Activated CD8-positive, alpha-beta memory T cell treated with anti-CD3 and anti-CD28 coated beads, Interleukin-2, amount 50 U/mL, for 1 hour (primary cell): ENCODE results near the gene PEG3.
"Not testable (repeated sequence)": the region's sequence is repeated elsewhere in the genome, so short reads cannot be mapped to it uniquely, and the experiment has no call there.

Experiments
- DNase-seq: peaks from one replicate; pipeline ENCODE4 v3.0.0-alpha.2; 2020; ENCODE audit errors: extremely low read depth

Gene PEG3

DNA sequence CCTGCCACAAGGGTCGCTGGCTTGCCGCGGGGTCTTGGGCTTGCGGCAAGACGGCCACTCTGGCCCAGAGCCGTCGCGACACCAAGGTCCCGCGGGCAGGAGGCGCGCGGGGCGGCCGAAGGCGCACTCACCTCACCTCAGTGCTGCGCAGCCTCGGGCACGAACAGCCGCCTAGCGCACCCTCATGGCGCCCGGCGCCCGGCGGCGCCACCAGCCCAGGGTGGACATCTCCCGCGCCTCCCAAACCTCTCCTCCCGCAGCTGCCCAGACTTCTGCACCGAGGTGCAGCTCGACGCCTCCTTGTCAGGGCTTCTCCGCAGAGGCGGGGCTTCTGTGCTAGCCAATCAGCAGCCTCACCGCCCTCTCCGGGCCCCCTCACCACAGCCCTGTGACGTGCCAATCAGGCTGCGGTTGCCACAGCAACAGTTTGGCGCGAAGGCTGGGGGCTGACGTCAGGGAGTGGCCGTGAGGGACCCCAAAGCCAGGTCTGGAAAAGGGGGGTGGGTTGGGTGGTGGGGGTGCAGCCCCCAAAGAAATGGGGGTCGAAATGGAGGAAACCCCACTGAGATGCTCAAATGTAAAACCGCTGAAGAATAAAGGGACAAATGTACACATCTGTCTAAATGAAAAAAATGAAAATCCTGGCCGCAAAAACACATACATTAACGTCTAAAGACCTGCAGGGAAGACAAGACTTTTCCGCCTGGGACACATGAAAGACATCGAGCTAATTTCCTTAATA, at the start of gene PEG3, which contains the start of gene ZIM2:
Gene PEG3, minus strand, starts transcription at position 276 of the 742 bp plus-strand sequence. CDS start 16,071 bp downstream, outside the sequence.
Gene ZIM2, minus strand, starts transcription at position 276 of the 742 bp plus-strand sequence. CDS start 16,449 bp downstream, outside the sequence.
- no peak for DNase-seq

DNA sequence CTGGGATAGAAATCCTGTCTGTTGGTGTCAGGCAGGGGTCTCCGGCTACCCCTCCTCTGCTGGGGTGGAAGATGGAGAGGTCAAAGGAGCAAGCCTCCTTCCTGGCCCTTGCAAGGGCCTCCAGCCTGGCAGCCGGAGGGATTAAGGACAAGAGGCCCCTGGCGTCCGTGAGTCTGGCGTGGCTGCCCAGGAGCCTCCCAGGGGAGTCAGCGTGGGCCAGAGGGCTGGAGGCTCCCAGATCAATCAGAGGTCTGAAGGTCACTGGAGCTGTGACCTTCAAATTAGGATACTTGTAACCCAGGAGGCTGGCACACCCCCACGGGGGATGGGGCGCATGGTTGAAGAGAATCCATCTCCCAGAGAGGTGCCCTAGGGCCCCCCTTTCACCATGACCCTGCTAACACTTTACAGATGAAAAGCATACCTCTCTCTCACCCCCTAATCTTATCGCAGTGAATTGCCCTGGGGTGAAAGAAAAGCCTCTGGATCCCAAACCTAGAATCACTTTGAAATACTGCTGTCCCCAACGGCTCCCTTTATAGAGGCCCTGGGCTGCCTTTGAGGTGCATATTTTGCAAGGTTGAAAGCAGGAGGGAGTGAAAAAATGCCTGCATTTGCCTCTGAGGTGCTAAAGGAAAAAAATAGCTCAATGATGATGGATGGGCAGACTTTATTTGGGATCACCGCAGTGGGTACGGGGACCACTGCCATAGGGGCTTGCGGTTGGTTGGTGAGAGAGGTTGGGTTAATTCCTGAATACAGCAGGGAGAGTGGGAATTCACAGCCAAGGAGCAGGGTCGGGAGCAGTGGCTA, 44.9 kb upstream of the PEG3 start:
- no peak for DNase-seq

DNA sequence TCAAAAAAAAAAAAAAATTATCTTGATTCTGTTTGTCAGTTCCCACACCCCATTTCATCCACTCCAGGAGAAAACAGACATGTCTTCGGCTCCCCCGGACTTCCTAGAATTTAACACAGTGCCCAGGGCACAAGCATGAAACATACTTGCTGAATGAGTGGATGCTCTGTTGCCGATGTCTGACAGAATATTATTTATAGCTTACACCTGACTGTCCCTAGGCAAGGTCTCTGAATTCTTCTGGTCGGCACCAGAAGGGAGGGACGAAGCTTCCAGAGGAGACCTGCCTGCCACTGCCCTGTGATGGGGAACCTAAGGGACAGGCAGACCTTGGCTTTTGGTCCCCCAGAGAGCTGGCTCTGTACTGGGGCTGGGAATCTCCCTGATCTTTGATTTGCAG, 43.9 kb upstream of the PEG3 start:
- DNase-seq = no peak

DNA sequence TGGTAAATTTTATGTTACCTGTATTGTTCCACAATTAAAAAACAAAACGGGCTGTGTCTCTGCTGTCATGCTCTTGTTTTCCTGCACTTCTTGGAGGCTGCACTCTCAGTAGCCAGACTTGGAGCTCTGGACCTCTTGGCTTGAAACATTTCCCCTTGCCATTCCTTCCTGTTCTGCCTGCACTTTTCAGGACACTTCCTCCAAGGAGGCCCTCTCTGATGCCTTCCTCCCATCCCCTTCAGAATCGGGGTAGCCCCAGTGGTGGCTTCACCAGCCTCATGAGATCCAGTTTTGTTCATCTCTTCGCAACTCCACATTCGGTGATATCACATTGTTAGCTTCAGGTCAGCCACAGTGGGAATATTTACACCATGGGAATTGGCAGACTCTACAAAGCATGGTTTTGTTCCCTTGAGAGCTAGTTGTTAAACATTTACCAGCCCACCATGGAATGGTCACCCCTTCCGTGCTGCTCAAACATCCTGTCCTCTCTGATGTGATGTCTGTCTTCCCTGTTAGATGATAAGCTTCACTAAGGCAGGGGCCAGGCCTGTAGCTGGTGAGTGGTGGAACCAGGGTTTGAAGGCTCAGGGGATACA, 40.2 kb upstream of the PEG3 start:
- no peak for DNase-seq

DNA sequence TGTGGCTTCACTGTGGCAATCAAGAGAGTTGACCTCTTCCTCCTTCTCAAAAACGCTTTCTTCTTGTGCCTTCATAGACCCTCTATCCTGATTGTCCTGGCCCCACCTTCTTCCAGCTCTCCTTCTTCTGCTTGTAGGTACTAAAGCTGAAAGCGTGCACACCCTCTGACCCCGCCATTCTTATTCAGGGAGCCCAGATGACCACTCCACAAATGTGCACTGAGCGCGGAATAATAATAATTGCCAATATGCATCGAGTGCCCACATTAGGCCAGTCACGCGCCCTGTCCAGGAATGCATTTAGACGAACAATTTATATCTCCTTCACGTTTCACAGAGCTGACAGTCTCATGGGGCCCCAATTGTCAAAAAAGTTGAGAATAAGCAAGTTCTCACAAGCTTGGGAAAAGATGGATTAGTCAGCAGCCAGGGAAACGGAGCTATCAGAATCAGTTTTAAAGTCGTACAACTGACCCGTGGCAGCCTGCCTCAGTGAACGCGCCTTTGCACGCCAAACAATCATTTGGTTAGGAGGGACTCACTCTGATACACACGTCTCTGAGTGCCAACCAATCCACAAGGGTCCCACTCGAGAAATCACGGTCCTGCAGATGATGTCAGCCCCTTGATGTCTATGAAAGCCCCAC, 36.7 kb upstream of the PEG3 start:
- no peak for DNase-seq

DNA sequence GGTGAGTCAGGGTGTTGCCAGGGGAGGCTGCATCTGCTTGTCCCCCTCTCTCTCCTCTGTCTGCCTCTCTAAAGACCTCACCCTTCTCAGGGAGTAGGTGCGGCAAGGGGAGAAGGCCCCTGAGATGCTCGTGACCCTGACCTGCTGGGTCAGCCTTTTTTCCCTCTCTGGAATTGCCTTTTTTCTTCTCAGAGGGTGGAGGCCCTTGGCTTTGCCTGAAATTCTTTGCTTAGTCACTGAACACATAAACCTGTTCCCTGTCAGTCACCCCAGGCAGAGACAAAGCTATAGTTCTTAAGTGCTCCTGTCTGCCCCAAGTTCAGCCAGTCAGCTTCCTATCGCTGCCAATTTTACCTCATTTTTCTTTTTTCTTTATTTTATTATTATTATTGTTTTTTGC, 35.2 kb upstream of the PEG3 start:
- DNase-seq = no peak

DNA sequence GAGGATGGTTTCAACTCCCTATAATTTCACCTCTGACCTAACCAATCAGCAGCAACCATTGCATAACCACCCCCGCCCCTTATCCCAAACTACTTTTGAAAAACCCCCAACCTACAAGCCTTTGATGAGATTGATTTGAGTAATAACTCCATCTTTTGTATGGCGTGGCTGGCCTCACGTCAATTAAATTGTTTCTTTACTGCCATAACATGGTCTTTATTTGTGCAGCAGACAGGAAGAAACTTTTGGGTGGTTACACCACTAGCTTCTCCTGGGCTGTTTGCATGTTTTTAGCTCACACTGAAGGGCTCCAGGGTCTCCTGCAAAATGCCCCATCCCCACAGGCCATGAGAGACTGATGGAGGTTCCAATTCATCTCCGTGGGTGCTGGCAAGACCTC, 34.0 kb upstream of the PEG3 start:
- DNase-seq = no peak

DNA sequence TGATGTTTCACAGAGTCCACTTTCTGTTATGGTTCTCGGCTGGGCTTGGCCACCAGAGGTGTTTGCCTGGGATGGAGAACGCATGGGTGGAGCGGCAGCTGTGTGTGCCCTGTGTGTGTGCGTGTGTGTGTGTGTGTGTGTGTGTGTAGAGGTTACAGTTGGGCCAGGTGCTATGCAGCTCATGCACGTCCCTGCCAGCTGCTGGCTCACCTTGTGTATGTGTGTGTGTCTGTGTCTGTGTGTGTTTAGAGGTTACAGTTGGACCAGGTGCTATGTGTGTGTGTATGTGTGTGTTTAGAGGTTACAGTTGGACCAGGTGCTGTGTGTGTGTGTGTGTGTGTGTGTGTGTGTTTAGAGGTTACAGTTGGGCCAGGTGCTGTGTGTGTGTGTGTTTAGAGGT, 33.0 kb upstream of the PEG3 start:
- DNase-seq = no peak

DNA sequence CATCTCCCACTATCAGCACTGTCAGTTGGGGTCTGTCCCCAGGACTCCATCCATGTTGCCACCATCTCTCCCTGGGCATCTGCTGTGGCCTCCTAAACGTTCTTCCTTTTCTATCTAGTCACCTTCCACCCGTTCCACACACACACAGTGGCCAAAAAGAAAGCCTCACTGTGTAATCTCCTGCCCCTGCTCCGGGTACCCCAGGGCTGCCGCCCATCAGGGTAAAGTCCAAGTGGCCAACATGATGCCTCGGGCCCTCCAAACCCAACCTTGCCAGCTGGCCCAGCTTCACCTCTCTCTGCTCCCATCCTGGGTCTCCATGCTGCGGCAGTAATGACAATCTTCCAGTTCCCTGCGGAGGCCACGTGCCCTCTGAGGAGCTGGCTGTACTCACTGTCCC, 29.4 kb upstream of the PEG3 start:
- no peak for DNase-seq

DNA sequence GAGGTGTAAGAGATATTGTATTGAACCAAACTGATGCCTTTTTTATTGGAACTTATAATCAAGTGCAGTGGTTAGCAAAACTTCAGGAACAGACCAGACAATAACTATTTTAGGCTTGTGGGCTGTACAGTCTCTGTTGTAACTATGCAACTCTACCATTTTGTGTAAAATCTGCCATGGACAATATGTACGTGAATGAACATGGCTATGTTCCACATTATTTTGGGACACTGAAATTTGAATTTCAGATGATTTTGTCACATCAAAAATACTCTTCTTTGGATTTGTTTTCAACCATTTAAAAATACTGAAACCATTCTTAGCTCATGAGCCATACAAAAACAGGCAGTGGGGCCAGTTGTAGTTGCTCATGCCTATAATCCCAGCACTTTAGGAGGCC, 27.9 kb upstream of the PEG3 start:
- DNase-seq = no peak

DNA sequence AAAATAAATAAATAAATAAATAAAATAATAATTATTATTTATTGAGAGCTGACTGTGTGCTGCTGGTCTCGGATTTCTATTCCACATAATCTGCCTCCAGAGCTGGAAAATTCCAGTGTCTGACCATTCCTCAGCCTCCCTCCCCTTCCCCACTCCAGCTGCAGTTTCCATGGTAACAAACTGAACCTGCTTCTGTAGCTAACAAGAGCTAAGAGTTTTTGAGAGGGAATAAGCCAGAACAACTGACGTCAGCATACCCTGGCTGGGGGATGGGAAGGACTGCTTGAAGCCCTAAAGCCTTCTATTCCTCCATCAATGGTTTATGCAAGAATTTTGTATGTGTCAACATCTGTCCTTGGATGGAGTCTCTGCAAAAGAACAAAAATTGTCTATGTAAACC, 26.0 kb upstream of the PEG3 start:
- no peak for DNase-seq

DNA sequence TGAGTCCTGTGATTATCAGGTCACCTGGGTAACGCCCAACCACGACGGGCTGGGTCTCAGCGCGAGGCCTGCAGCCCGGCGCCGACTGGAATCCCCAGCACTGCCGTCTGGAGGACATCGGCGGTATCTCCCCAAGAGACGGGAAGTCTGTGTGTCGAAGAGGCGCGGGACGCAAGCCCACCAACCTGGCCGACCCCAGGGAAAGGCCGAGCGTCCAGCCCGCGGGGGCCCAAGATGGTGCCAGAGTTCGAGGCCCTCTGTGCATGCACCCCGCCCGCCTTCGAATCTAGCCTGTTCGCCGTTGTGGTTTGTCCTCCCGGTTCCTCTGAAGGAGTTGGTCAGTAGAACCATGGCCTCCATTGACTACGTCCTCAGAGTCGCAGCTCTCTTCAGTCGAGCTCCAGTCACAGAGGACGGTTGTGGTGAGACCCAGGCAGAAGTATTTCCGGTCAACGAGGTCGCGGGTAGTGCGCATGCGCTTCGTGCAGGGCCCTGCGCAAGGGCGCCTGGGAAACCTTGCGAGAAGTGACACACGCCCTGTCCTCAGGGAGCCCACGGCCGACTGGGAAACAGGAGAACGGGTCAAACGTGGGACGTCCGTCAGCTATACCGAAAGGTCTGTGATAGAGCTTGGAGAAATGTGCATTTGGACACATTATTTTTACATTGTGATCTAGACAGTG, 24.1 kb upstream of the PEG3 start:
- no peak for DNase-seq

DNA sequence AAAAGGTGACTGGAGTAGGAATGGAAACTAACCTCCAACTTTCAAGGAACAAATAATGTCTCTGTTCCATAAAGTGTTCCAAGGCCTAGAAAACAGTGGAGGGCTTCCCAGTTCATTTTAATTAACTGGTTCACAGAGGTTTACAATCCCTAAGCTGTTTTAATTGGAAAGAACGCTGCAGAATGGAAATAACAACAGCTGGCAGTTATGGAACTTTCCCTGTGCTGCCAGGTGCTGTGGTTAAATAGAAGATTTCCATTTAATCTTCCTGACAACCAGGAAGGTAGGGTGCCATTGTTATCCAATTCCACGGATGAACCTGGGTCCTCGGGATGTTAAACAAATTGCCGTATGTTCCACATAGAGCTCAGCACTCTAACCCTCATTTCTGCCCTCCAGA, 22.2 kb upstream of the PEG3 start:
- DNase-seq = no peak

DNA sequence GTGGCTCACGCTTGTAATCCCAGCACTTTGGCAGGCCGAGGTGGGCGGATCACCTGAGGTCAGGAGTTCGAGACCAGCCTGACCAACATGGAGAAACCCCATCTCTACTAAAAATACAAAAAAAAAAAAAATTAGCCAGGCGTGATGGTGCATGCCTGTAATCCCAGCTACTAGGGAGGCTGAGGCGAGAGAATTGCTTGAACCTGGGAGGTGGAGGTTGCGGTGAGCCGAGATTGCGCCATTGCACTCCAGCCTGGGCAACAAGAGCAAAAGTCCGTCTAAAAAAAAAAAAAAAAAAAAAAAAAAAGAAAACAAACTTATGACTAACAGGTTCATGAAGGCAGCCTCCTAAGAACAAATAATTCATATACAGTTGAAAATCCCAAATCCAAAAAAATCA, 19.9 kb upstream of the PEG3 start:
- not testable (repeated sequence) for DNase-seq

DNA sequence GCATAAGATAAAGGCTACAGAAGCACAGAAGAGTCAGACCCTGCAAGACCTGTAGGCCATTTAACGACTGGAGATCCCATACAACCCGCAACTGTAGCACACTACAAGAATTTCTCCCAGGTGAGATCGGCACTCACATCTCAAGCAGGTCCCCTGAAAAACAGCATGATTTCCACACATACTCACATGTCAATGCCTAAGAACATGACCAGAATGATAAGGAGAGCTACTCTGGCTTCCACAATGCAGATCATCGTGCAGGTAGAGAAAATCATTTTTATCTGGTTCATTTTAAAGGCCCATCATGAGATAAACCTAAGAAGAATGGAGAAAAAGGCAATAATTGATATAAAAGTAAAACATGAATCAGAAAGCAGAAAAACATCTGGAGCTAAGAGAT, 17.5 kb upstream of the PEG3 start:
- DNase-seq = no peak

DNA sequence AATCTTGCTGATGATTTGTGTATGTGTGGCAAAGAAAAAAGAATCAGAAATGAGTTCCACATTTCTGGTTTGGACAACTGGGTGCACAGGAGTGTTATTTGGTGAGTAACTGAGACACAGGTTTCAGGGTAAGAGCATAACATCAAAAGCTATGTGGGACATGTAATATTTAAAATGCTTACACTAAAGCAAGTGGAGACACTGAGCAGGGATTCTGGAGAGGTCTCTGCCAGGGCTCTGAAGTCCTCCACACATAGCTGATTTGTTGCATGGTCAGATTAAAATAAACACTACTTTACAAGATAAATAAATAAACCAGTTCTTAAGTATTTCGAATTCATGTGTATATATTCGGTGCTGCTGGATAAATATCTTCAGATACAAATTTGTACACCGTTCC, 16.3 kb upstream of the PEG3 start:
- no peak for DNase-seq

DNA sequence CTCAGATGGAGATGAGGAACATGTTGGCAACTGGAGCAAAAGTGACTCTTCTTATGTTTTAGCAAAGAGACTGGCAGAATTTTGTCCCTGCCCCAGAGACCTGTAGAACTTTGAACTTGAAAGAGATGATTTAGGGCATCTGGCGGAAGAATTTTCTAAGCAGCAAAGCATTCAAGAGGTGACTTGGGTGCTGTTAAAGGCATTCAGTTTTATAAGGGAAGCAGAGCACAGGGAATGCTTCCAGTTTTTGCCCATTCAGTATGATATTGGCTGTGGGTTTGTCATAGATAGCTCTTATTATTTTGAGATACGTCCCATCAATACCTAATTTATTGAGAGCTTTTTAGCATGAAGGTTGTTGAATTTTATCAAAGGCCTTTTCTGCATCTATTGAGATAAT, 11.8 kb upstream of the PEG3 start:
- DNase-seq = not testable (repeated sequence)

DNA sequence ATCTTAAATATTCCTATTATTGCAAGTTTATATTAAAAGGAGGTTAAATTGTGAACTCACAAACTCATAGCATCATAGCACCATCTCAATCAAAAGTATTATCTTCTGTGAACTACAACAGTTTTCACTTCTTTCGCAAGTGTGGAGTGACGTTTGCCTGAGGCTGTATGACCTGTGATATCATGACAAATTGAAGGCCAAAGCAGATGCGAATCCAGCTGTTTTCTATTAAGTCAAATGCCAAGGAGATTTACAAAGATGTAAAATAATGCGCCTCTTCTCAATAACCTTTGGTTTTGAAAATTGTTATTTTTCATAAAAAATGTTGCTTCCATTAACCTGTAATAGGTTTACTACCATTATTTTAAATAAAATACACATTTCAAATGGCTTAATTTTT, 7.6 kb upstream of the PEG3 start:
- no peak for DNase-seq

DNA sequence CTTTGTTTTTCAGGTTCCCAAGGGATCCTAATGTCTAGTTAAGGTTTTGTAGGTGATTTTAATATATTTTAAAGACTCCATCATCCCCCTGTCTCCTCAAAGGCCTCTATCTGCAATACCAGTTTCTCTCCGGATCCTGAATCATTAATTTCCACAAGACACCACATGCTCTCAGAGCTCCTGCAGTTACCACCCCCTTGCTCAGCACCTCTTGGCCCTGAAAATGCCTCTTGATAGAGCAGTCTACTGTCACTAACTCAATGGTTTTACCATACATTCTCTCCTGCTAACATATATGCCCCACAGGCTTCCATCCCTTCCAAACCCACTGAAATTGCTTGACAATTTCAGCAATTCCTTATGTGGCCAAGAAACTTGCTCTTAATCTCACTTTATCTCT, 1.9 kb upstream of the PEG3 start:
- no peak for DNase-seq

DNA sequence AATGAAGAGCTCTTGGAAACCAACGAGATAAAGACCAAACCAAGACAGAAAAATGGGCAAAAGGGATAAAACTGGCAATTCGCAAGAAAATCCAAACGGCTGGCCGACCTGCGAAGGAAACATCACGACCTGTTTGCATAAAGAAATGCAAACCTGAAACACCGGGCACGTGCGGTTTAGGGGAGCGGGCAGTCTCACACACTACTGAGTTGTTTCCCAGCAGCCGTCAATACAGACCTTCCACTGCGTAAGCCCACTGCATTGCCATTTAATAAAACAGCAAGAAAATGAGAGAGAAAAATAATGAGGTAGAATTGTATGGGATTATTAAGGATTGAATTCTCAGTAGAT, 642 bp upstream of the PEG3 start:
- no peak for DNase-seq

DNA sequence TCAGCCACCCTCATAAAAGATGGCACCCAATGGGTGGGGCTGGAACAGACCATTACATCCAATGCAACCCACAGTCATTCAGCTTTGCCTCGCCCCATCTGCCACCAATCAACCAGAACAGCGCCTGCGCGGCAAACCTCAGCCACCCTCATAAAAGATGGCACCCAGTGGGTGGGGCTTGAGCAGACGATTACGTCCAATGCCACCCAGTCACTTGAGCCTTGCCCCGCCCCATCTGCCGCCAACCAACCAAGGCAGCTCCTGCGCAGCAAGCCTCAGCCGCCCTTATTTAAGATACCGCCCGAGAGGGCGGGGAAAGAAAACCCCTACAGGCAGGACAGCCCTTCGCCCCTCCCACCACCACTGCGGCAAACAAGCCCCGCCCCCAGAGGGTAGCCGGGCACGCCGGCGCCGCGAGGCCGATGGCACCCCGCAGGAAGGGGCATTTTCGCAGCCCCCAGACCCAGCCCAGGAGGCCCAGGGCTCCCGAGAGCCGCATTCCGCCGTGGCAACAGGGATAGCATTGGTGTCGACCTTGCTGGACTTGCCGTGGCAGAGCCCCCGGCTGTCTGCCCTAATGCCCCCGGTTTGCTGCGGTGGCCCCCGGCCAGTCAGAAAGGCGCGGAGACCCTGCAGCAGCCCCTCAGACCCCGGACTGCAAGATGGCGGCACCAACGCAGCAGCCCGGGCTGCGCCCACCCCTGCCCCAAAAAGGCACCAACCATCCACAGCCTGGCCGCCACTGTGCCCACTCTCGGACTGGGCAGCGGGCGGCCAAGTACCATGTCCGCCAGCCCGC, 675 bp downstream of the PEG3 start:
- no peak for DNase-seq
